Brain microvascular endothelial cell (primary cell): ENCODE measurements around the gene PRADC1.

Experiments used
- DNase-seq: peaks from one replicate; pipeline ENCODE4 v3.0.0-alpha.2; 2020
- H3K27ac ChIP-seq: fragments of 250-450 bp; sonication (Bioruptor Pico); 2 replicates; pipeline ENCODE4 v1.5.1; 2020; ENCODE audit warnings: mild to moderate bottlenecking, moderate library complexity
- H3K27me3 ChIP-seq: fragments of 250-450 bp; sonication (Bioruptor Pico); replicated peaks from 2 replicates; pipeline ENCODE4 v1.5.1; 2020; ENCODE audit warnings: mild to moderate bottlenecking
- H3K36me3 ChIP-seq: fragments of 250-450 bp; sonication (Bioruptor Pico); replicated peaks from 2 replicates; pipeline ENCODE4 v1.5.1; 2020; ENCODE audit warnings: mild to moderate bottlenecking
- H3K4me3 ChIP-seq: 2 replicates; pipeline ENCODE4 v1.5.1; 2011; ENCODE audit warnings: low read depth, mild to moderate bottlenecking, control low read depth, low read length, moderate library complexity
- in situ Hi-C: cut with HindIII; loops from 2 replicates; pipeline ENCODE4 v1.10.0; 2017; ENCODE audit warnings: low sequenced_read_pairs, low pct_ligation_motif_present
- TF ChIP-seq, protein P1 (sequence below): IDR thresholded peaks from 2 replicates; pipeline ENCODE4 v1.5.1; 2011; ENCODE audit warnings: low read depth, mild to moderate bottlenecking, moderate library complexity, low read length, control low read depth, inconsistent platforms; ENCODE audit errors: missing control alignments

Gene PRADC1

DNA sequence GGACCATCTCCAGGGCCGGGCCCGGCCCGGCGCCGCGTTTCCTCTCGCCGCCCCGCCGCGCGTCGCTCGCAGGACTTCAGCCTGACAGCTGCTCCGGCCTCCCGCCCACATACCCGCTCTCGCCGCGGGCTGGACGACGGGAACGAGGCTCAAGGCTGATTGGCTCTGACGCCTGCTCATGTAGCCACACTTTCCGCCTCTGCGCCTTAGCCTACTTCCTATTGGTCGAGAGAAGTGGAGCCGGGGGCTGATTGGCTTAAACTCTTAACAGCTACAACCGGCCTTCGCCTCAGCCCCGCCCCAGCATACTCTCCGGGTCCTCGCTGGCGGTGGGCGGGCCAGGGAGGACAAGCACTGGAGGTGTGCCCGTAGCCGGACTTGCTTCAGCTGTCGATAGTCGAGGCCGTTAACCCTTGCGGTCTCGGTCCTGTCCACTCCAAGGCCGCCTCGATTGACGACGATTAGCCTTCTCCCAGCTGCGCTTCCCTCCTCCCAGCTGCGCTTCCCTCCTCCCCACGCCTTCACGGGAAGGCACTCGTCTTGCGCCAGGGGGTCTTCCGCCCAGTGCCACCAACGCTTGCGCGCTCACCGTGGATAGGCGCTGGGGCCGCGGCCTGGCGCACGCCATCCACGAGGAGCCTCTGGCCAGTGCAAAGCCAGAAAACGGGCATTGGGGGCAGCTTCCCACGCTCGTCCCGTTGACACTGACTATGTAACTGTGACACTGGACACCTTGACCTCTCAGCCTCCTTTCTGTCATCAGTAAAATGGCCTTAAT lies at the start of gene PRADC1:
TSS of gene PRADC1 (minus strand) at position 86 of the 778 bp plus-strand sequence. CDS start at position 7, 79 bp downstream.
- DNase-seq, result peak; percentile 100
- H3K36me3 ChIP-seq, result peaks cover 1% of the 10 kb centered on the region
- in situ Hi-C loops, result no loop called here
- H3K4me3 ChIP-seq, result peak within 1 kb of the TSS; percentile 96
- H3K27ac ChIP-seq, result peak within 1 kb of the TSS; percentile 85
- no peaks in the 10 kb centered on the region for H3K27me3 ChIP-seq
- TF ChIP-seq, protein P1, sequence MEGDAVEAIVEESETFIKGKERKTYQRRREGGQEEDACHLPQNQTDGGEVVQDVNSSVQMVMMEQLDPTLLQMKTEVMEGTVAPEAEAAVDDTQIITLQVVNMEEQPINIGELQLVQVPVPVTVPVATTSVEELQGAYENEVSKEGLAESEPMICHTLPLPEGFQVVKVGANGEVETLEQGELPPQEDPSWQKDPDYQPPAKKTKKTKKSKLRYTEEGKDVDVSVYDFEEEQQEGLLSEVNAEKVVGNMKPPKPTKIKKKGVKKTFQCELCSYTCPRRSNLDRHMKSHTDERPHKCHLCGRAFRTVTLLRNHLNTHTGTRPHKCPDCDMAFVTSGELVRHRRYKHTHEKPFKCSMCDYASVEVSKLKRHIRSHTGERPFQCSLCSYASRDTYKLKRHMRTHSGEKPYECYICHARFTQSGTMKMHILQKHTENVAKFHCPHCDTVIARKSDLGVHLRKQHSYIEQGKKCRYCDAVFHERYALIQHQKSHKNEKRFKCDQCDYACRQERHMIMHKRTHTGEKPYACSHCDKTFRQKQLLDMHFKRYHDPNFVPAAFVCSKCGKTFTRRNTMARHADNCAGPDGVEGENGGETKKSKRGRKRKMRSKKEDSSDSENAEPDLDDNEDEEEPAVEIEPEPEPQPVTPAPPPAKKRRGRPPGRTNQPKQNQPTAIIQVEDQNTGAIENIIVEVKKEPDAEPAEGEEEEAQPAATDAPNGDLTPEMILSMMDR, result no peak

DNA sequence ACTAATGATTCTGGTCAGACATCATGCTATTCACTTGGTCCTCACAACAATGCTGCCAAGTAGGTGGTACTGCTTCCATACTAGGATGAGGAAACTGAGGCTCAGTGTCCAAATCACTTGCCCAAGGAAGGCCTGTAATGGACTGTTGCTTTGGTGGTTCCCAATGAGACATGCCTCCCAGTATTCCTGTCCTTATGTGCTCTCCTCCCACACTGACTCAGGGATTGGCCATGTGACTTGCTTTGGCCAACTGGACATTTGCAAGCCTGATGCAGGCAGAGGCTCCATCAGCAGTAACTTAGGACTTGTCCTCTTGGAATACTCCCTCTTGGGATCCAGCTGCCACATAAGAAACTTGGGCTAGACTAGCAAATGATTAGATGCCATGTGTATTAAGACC lies 48.2 kb upstream of the PRADC1 start:
- no peak overlapping the region for H3K27ac ChIP-seq
- peaks cover 4% of the 10 kb centered on the region for H3K27me3 ChIP-seq
- no peak for DNase-seq
- no peaks in the 10 kb centered on the region for H3K36me3 ChIP-seq
- no peak overlapping the region for H3K4me3 ChIP-seq
- in situ Hi-C loops, result no loop called here
- TF ChIP-seq, protein P1, result no peak

DNA sequence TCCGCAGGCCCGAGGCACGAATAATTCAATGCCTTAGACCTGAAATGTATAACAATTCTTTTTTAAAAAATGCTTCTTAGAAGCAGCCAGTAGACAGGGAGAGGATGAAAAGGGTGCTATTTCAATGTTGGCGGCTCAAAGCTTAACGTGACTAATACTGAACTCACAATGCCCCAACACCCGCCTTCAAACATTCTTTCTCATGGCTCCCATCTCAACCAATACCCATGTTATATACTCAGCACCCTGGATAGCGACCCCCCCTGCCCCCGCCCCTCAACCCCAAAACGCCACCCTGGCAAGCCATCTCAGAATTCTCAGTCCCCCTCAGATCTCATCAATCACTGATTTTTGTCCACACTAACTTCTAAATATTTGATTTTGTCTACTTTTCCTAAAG lies 46.8 kb upstream of the PRADC1 start:
- no peak overlapping the region for H3K4me3 ChIP-seq
- H3K27ac ChIP-seq, result no peak overlapping the region
- in situ Hi-C loops, result no loop called here
- TF ChIP-seq, protein P1, result no peak
- peaks cover 2% of the 10 kb centered on the region for H3K27me3 ChIP-seq
- no peaks in the 10 kb centered on the region for H3K36me3 ChIP-seq
- DNase-seq, result no peak

DNA sequence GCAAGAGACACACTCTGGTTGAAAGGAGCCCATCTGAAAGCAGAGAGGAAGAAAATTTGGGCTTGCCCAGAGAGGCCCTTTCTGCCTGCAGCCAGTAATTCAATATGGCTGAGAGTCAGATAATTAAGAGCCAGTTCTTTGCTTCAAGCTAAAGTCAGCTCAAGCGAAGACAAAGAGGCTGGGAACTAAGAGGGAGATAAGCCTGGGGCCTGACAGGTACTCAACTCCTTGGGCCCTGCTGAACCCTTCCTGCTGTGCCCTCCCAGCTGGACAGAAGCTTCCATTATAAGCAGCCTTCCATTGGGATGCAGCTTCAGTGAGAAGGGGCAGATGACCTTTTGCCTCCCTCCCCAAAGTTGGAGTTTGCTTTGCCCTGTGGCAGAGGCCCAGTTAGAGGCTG lies 39.2 kb upstream of the PRADC1 start:
- DNase-seq, result no peak
- TF ChIP-seq, protein P1, result no peak
- Histone ChIP-seq H3K4me3 (no peak overlapping the region), H3K27me3 (peaks cover 32% of the 10 kb centered on the region), H3K27ac (no peak overlapping the region), H3K36me3 (no peaks in the 10 kb centered on the region)
- in situ Hi-C loops, result no loop called here

DNA sequence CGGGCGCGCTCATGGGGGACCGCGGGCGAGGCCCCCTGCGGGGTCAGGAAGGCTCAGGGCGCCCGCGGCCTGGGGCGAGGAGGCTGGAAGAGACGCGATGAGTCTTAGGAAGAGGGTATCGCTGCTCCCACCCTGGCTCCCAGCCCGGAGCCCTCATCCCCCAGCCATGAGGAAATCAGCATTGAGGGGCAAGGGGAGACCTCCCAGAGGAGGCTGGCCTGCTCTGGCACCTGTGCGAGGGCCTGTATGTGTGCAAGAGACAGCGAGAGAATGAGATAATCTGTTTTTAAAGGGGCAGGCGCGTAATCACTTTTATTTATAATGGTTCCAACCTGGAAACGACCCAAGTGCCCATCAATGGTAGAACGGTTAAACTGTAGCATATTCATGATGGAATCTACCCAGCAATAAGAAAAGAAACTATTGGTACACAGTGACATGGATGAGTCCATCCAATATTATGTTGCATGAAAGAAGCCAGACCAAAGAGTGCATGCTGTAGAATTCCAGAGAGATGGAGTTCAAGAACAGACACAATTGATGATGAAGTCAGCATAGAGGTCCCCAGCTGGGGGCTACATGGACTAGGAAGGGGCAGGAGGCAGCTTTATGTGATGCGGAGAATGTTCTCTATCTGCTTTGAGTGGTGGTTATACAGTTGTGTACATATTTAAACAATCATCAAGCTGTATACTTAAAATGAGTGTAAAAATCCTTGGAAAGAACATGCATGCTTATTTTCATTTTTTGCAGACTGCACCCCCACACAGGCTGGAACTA lies 36.8 kb upstream of the PRADC1 start:
- TF ChIP-seq, protein P1, result no peak
- DNase-seq, result no peak
- Histone ChIP-seq H3K27ac (no peak overlapping the region), H3K27me3 (peaks cover 35% of the 10 kb centered on the region), H3K4me3 (no peak overlapping the region), H3K36me3 (no peaks in the 10 kb centered on the region)
- in situ Hi-C loops, result no loop called here
